Breast epithelium (tissue), 3 donors: ENCODE measurements around the gene UQCRHL.

Source experiments
- POLR2AphosphoS5 ChIP-seq, 3 donors: sonication (generic); formaldehyde crosslinking; IDR thresholded peaks; one replicate each; pipeline ENCODE4 v1.6.1; 2017; ENCODE audit warnings: antibody characterized with exemption in 3 of 3
- TF ChIP-seq, protein P1 (sequence below), 3 donors: fragments of 450-650 bp; IDR thresholded peaks; one replicate each; pipeline ENCODE4 v1.5.1; 2016 to 2017; ENCODE audit warnings: antibody characterized with exemption in 3 of 3, mild to moderate bottlenecking in 3 of 3, moderate library complexity in 3 of 3

DNA sequence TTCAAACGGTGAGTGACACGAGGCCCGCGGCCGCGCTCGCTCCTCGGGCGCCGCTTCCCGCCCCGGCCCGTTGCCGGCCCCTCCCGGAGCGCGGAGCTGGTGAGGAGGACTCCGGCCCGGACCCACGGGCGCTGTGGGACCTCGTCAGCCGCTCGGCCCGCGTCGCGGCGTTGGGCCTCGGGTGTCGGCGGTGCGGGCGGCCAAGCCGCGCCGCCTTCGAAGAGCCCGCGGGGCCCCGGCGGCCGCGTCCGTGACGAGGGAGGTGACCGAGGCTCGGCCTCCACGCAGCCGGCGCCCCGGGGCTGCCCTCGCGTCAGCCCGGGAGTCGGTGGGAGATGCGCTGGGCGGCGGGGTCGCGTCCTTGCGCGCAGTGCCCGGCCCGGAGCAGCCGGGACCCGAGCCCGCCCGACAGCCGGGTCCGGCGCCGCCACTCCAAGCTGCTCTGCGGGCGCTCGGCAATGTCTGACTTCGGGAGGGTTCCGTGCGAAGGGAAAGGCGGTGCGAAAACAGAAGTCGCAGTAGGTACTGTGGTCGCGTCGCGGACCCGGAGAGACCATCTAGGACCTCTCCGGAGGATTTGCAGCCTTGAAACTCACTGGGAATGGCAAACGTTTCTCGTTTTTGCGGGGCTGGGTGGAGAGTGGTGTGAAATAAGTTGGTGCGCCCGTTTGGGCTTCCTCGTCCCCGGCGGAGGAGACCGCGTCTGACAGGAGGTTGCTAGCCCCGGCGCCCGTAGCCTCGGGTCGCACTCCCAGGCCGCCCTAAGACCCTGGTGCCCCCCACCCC, 40.9 kb upstream of the UQCRHL start:
- TF ChIP-seq, protein P1, sequence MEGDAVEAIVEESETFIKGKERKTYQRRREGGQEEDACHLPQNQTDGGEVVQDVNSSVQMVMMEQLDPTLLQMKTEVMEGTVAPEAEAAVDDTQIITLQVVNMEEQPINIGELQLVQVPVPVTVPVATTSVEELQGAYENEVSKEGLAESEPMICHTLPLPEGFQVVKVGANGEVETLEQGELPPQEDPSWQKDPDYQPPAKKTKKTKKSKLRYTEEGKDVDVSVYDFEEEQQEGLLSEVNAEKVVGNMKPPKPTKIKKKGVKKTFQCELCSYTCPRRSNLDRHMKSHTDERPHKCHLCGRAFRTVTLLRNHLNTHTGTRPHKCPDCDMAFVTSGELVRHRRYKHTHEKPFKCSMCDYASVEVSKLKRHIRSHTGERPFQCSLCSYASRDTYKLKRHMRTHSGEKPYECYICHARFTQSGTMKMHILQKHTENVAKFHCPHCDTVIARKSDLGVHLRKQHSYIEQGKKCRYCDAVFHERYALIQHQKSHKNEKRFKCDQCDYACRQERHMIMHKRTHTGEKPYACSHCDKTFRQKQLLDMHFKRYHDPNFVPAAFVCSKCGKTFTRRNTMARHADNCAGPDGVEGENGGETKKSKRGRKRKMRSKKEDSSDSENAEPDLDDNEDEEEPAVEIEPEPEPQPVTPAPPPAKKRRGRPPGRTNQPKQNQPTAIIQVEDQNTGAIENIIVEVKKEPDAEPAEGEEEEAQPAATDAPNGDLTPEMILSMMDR (IDR thresholded peaks at IDR 0.05), result no peak
- peak in 1 of 3 donors; percentile 36 for TF ChIP-seq POLR2AphosphoS5 (IDR thresholded peaks at IDR 0.05)
